Activated T-helper 1 cell treated with Interleukin-2 at 50 U/mL for 16 hours (primary cell): Measurements from ENCODE around the gene MYO3B.
A peak's percentile ranks its signal among the peaks of the same experiment; 100 is the strongest.

Experiments used
- DNase-seq: peaks from one replicate; pipeline ENCODE4 v3.0.0-alpha.2; 2020; ENCODE audit warnings: low read depth

Gene MYO3B

DNA sequence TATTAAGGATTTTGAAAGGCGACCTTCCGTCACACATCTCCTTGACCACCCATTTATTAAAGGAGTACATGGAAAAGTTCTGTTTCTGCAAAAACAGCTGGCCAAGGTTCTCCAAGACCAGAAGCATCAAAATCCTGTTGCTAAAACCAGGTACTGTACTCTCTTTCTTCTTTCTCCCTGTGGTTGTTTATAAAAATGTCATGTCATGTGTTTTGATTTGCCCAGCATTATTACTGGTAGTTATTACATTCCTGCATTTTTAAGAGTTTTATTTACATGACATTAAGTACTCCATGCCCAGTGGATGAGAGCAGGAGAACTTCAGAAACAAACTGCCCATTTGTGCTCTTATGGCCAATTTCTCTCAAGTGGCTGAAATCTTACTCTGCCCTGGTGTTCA is 191.3 kb downstream of the MYO3B start:
- no peak for DNase-seq

DNA sequence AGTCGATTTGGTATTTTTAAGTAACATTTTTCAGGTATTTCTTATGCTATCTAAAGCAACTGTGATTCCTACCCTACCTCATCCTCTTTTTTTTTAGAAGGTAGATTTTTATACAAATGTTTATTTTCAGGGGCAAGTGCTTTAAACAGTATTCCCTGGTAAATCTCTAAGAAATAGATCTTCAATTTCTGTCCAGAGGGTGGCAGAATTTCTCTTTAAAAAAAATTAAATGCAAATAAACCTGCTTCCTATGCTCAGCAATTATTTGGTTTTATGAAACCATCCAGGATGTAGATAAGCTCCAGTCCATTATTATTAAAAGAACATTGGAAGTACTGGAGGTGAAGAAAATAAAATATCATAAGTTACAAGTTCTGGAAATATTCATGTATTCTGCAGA is 191.9 kb downstream of the MYO3B start:
- no peak for DNase-seq

DNA sequence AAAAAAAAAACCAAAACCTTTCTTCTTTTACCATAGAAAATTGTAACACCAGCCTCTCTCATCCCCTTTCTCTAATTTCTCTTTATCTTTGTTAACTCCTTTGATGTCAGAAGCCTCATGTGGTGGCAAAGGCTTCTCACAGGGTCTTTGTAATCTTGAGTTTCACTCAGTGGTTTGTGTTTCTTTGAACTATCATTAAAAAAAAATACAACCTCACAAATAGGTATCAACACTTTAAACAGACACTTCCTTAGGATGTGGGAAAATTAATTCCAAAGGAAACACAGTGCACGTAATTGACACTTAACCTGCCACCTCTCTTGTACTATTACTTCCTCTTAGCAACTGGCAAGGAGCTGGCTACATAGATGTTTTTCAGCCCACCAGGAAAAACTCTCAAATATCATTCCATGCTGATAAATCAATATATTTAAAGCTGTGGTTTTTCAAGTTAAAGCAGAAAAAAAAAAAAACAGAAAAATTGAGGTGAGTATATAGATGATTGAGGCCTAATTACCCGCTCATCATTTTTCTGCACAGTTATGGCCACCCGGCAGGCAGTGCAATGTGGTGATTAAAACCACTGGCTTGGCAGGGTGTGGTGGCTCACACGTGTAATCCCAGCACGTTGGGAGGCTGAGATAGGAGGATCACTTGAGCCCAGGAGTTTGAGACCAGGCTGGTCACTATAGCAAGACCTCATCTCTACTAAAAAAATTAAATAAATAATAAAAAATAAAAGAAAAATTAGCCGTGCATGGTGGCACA is 193.5 kb downstream of the MYO3B start:
- no peak for DNase-seq

DNA sequence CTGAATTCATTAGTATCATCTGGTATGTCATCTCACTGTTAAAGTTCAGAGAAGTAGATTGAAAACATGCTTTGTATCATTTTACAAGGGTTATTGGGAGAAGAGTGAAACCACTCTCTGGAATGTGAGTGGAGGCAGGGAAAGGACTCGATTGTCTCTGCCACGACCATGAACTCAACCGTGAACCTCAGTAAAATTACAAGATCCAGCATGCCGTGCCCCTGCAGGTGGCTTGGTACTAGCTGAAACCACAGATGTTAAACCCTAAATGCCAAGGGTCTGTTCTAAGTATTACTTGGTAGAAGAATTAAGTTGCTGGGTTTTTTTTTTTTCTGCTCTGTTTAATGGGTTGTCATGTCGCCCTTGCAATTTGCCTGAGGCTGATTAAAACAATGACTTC is 197.2 kb downstream of the MYO3B start:
- DNase-seq = no peak

DNA sequence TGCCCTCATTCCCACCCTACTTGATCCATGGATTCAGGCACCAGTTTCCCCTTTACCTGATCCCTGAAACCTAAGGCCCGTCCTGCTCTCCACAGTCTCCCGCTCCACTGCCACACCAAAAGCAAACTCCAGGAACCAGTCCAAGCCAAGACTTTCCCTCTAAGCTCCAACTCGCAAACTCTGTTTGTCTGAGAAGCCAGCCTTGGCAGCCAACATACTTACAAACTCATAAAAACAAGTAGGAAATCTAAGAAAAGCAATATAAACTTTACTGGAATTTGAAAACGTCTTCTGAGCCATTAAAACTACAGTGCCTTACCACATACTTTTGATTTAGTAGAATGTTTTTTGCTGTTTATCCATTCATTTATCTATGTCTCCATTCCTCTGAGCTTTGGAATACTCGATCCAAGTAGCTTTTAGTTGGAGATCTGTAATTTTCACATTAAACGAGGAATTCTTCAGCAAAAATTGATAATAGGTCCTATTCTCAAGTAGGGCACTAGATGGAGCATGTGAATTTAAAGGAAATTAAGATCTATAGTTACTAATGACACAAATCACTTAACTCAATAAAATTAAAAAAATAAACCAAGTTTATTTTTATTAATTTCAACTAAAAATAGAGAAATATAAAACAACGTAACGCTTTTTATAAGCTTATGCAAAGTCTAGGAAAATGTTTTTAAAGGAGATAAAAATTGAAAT is 199.7 kb downstream of the MYO3B start:
- DNase-seq = no peak

DNA sequence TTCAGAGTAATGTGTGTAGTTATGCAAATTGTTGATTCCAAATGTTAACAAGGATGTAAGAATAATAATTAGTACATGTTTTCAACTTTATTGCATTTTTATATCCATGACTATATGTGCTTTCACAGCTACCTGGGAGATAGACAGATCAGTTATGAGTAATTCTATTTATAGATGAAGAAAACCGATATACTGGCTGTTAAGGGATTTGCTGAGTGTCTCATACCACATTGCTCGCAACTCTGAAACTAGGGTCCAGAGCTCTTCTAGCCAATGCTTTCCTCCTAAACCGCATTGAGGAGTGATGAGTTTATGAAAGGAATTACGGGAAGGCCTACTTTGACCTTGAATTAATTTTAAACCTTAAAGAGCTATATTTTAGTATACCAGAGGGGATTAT is 202.3 kb downstream of the MYO3B start:
- DNase-seq = no peak

DNA sequence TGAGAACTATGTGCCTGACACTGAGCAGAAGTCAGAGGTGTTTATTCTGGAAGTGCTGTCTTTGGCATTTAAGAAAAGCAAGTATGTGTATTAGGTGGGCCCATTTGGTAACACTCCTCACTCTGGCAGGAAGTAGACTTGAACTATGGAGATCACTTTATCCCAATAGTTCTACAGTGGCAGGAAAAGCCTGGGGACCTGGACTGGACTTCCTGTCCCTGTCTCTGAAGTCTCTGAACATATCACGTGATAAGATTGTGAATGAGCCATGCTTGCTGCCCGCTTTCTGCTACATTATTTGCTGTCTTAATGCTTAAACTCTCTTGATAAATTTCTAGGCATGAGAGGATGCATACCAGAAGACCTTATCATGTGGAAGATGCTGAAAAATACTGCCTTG is 203.7 kb downstream of the MYO3B start:
- no peak for DNase-seq

DNA sequence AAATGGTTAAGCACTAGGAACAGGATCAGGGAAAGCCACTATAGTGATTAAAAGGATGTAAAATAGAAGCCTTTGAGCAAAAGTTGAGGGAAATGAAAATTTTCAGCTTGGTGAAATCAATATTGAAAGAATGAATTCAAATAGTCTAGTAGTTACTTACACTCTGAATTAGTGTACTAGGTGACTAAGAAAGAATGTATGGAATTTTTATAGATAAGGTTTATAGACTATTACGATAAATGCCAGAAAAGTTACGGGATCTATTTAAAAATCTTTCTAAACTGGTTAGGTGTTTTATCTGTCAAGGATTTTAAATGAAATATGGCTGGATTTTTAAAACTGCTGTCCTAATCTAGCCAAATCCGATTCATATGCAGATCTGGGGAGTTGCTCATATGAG is 208.6 kb downstream of the MYO3B start:
- DNase-seq = no peak

DNA sequence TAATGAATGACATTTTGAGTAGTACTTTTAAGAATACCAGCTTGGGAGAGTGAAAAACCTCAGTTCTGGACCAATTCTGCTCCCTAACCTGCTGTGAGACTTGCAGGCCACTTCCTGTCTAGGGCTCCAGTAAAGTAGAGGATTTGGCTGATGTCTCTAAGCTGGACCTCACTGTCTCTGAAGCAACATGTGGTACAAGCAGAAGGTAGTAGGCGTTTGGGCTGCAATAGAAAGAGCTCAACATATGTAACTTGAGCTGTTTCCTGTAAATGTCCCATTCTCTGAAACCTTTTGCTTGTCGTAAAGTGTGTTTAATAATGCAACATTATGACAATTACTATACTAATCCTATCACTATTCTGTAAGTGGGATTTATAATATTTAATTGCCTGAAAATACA is 213.1 kb downstream of the MYO3B start:
- no peak for DNase-seq

DNA sequence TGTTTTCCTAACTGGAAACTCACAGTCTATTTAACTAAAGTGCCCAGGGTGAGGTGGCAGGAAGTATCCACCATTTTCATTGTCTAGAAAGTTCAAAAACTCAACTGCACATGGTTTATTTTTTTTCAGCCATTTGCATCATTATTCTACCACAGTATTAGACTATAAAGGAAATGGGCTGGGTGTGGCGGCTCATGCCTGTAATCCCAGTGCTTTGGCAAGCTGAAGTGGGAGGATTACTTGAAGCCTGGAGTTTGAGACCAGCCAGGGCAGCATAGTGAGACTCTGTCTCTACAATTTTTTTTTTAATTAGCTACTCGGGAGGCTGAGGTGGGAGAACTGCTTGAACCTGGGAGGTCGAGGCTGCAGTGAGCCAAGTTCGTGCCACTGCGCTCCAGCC is 213.8 kb downstream of the MYO3B start:
- DNase-seq = no peak

DNA sequence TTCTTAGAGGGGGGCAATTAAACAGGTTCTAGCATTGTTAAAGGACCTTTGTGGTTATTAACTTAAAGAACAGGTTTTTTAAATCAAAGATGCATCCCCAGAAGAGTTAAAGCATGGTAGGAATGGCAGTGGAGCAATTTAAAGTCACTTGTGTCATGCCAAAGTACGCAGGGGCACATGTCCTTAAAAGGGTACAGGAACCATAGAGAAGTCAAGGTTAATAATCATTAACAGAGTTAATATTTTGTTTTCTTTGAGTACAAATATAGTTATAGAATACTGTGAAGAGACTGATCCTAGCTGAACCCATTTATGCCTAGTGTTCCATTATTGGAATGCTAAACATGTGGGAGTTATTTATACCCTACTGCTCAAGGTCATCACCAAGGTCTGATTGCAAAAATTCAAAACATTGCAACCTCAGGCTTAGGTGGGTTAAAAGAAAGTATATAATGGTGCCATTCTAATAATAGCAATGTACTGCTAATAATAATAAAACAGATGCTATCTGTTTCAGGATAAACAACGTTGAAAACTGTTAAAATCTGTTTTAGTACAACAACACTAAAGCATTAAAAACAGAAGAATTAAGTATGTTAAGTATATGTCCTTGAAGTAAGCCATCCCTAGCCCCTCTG is 216.0 kb downstream of the MYO3B start:
- DNase-seq = no peak

DNA sequence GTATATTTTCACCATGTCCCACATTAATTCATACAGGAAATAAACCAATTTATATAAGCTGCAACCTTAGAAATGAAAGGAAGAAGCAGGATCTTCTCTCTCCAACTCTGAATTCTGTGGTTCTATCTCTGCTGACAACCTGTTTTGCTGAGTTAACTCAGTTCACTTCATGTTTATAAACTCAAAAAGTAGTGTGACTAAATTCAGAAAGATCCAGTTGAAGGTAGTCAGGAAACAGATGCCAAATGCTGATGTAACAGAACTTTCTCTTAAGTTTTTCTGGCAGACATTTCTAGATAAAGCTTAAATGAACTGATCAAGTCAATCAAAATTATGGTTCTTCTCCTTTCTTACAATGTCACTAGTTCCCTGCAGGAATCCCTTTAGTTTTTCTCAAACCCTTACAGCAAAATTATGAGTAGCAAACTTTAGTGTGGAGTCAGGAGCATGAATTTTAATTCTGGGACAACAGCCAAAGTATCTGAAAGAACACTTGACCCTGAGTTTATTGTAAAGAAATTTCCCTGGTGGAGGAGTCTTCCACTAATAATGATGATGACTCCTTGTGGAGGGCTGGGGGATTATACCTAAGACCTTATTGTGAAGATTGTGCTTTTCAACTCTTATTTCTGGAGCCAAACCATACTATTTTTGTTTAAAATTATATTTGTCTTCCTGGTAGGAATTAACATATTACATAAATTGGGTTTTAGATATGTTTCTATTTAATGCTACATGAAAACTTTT is 216.9 kb downstream of the MYO3B start:
- no peak for DNase-seq

DNA sequence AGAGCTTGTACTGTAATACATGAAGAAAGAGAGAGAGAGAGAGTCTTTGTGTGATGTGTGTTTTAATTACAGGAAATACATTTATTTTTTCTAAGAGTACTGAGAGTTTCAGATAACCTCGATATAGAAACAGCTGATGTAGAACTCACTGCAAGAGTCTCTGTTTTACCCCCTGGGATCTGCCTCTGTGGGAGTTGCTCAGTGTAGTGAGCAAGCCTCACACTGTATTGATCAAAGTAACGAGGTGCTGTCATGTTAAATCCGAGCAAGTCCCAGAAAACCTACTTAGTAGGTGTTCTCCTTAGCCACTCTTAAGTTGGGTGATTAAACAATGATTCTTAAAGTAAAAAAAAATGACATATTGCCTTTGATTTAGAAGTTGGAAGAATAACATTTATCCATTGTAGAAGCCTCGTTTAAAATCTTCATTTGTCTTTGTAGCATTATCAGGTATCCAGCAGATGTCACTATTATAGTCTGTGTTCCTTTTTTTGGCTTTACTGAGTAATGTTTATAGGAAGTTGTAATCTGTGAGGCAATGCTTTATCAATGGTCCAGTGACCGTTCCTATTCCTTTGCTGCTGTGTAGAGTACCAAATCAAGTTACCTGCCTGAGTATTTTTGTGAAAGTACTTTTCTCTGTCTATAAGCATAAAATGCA is 219.0 kb downstream of the MYO3B start:
- DNase-seq = no peak

DNA sequence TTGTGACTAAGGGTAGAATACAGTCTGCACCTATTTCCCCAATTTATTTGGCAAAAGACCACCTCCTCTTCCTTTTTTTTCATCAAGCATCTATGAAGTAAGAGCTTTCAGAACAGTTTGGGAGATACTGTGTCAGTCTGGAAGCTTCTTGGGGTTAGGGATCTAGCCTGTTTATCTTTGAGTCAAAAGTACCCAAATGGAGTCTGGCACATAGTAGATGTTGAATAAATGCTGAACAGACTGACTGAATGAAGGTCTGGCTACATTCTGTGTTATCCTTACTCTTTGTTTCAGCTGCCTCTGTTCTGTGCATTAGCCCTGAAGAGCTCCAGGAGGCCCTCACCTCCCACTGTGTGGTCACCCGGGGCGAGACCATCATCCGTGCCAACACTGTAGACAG is 223.2 kb downstream of the MYO3B start:
- no peak for DNase-seq

DNA sequence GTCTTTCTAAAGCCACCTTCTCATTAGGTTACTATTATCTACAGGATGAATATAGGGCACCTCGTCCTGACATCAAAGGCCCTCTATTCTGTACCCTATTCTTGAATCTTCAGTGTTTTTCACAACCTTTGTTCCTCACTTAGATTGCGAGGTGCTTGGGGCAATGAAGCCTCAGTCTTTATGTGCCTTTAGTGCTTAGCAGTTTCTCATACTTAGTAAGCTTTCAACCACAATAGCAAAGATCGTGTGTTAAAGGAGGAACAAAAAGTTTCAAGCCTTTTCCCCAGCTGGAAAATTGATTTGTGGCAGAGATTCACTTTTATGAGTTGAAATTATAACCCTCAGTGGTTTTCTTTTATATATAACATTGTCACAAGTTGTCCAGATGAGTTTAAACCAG is 226.9 kb downstream of the MYO3B start:
- DNase-seq = no peak

DNA sequence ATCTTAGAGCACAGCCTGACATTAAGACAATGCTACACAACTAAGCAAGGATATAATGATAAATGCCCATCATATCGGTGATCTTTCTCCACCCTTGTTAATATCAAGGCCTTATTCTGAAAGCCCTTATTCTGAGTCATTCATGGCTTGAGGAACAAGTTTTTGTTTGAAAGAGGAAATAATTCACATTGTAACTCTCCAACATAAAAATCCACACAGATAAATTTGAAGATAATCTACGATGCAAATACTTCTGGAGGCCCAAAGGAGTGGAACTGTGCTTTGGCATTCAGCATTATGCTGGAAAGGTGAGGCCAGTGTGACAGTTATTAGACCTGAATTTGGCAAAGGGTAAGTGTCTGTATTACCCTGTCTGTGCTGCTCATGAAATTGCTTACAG is 227.4 kb downstream of the MYO3B start:
- no peak for DNase-seq

DNA sequence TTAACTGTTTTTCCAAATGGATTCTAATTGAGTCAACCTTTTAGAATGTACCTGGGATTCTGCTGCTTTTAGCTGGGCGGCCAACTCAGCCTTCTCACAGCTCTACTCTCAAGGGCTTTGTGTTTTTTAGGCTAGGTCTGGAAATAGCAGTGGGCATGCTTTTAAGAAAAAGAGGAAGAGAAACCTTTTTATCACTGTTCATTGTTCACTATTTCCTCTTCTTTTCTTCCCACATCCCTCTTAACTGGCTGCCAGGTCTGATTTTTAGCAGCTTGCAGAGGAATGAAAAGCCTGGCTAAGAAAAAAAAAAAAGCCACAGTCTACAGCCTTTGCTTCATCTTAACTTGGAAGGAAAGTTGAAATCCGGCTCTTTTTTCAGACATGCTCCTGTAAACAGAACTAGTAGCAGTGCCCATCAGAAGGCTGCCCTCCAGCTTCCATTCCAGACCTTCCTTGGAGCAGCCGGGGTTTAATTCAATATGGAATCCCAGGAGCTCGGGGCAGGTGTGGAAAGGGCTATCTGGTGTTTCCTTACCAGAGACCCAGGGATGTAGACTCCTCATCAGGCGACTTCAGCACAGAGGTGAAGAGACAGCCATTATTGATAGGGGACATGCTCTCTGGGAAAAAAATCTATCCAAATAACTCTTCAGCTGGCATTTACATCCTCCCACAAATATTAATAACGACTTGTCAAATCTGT is 230.7 kb downstream of the MYO3B start:
- no peak for DNase-seq

DNA sequence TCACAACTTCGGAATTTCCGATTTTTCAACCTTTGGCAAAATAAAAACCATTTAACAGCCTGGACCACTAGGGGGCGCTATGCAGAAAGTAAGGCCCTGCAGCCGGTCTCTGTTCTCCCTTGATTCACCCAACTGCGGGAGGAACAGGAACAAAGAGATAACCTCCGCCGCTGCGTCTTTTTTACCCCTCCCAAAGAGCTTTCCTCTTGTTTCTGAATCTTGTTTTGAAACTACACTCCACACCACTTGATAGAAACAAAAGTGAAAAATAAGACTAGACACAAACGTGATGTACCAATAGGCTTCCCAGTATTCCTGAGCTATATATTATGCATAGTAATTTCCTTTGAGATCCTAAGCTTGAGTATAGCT is 231.2 kb downstream of the MYO3B start:
- DNase-seq = peak; percentile 53

DNA sequence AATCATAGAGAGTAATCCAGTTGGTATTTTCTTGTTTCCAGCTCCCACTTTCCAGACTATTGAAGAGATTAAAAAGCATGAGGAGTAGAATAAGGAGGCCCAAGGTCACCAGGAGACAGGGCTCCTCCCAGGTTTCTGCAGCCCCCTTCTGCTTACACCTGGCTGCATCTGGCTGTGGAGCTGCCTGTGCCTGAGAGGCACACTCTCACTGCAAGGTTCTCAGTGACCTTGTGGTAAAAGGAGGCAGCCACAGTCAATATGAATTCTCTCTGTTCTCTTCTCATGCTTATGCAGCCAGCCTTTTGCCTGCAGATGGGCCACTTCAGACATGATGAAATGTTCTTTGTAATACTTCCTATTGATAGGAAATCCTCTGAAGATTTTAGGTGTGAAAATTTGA is 233.7 kb downstream of the MYO3B start:
- no peak for DNase-seq

DNA sequence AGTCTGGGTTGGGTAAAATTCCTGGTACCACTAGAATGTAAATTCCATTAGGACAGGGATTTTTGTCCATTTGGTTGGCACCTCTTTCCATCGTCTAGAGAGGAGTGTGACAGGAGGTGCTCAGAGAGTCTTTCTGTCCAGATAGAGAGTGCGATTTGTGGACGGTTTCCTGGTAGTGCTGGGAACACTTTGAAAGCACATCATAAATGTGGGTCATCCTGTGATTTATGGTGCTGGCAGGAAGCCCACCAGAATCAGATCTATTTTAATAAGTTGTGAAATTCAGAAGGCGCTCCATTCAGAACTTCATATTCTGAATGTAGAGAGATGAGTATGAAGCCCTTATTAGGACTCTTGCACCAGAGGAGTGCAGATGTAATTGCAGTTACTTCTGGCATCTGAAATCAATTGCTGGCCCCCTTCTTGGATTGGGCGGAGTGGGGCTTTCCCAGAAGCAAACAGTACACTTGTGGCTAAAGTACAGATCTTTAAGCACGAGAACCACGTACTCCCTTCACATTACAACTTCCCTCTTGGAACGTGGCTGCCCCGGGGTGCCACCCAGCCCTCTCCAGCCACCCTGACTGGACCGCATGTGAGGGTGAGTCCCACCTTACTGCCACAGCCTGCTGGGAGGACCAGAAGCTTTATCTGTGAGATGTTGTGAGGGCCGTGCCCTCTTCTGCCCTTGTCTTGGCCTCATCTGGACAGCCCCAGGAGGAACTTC is 243.2 kb downstream of the MYO3B start:
- DNase-seq = no peak

DNA sequence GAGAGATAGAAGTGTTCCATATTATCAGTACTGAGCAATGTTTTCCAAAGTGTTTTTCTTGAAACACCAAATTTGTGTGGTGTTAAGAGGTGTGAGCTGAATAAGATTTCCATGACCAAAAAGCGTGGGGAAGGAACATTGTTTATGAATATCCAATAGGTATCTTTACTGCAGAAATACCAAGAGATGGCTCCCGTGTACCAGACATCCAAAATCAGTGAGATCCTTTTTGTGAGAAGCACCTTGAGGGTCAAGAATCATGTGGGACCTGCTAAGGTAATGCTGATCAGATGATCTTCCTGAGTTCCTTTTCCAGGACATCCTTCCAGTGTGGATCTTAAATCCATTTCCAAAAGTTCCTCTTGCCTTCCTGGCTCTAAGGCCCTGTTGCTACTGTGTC is 246.0 kb downstream of the MYO3B start:
- DNase-seq = no peak
